ENCODE measurements around the gene ICAM4. TPM values are rescaled to one million over a fixed set of nuclear protein-coding genes. Genes with fewer than 3 reads are reported as not detected.

The ICAM4 gene
- total and polyA plus RNA-seq, 9 of the 15 experiments (the other 6 are each of a cell fraction or from before 2014, with no cell fraction given), result 14.1 to 86.1 (median 29.6) TPM

DNA sequence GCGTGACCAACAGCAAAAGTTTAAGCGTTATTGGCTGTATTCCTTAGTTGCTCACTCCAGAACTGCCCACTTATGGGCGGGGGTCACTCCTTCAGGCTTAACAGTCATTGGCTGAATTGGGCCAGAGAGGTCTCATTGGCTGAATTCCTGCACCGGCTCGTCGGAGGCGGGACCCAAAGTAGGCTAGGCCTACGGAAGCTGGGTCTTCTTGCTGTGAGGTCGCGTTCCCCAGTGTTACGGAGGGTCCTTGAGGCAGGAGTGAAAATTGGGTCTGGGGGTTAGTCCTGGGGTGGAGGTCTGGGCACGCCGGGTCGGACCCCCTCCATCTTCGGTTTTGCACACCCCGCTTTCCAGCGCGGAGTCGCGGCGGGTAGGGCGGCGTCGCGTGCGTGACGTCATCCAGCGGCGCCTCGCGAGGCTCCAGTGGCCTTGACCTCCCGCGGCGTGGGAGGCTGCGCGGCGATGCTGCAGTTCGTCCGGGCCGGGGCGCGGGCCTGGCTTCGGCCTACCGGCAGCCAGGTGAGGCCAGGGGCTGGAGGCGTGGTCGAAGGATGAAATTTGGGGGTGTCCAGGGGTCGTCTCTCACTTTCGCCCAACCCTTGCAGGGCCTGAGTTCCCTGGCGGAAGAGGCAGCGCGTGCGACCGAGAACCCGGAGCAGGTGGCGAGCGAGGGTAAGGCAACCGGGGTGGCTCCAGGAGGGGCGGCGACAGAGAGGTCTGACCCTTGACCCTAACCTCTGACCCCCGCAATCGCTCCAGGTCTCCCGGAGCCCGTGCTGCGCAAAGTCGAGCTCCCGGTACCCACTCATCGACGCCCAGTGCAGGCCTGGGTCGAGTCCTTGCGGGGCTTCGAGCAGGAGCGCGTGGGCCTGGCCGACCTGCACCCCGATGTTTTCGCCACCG, 34.7 kb upstream of the ICAM4 start, which contains the start of gene MRPL4 (continued):
- TF ChIP-seq XRCC4 (IDR thresholded peaks at IDR 0.05; ENCODE audit: extremely low read depth, insufficient read depth, insufficient read length) (no peak), NR2C1 (IDR thresholded peaks at IDR 0.05) (peak; percentile 97), NR2C1 (tag; IDR thresholded peaks at IDR 0.05) (peak; percentile 98), ETV6 (IDR thresholded peaks at IDR 0.05; ENCODE audit: borderline replicate concordance in 1 of 2, low read depth in 2 of 2, low read length in 1 of 2) (no peak), ETV6 (CRISPR knock-in tag; IDR thresholded peaks at IDR 0.05; ENCODE audit: borderline replicate concordance) (no peak), RUNX1 (IDR thresholded peaks at IDR 0.05; ENCODE audit: low read depth) (no peak), MEF2D (tag; conservative IDR thresholded peaks at IDR 0.05; ENCODE audit: low read depth) (no peak), COPS2 (conservative IDR thresholded peaks at IDR 0.05) (no peak), ETV5 (CRISPR knock-in tag; IDR thresholded peaks at IDR 0.05; ENCODE audit: low read depth) (peak; percentile 85; the same call in 1 of the 2 replicates), DNMT1 (IDR thresholded peaks at IDR 0.05) (no peak), FOS (IDR thresholded peaks at IDR 0.05; ENCODE audit: extremely low read depth, insufficient read length) (peak; percentile 89), PTBP1 (IDR thresholded peaks at IDR 0.05; ENCODE audit: low read depth, low read length) (no peak), RAD51 (IDR thresholded peaks at IDR 0.05; ENCODE audit: borderline replicate concordance, low read depth) (no peak)
- TF ChIP-seq, protein P1, sequence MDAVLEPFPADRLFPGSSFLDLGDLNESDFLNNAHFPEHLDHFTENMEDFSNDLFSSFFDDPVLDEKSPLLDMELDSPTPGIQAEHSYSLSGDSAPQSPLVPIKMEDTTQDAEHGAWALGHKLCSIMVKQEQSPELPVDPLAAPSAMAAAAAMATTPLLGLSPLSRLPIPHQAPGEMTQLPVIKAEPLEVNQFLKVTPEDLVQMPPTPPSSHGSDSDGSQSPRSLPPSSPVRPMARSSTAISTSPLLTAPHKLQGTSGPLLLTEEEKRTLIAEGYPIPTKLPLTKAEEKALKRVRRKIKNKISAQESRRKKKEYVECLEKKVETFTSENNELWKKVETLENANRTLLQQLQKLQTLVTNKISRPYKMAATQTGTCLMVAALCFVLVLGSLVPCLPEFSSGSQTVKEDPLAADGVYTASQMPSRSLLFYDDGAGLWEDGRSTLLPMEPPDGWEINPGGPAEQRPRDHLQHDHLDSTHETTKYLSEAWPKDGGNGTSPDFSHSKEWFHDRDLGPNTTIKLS (IDR thresholded peaks at IDR 0.05; ENCODE audit: borderline replicate concordance, low read depth), result peak; percentile 78
- TF ChIP-seq, protein P2, sequence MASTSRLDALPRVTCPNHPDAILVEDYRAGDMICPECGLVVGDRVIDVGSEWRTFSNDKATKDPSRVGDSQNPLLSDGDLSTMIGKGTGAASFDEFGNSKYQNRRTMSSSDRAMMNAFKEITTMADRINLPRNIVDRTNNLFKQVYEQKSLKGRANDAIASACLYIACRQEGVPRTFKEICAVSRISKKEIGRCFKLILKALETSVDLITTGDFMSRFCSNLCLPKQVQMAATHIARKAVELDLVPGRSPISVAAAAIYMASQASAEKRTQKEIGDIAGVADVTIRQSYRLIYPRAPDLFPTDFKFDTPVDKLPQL (IDR thresholded peaks at IDR 0.05; ENCODE audit: extremely low read depth, insufficient read length), result no peak
- TF ChIP-seq, protein P3, sequence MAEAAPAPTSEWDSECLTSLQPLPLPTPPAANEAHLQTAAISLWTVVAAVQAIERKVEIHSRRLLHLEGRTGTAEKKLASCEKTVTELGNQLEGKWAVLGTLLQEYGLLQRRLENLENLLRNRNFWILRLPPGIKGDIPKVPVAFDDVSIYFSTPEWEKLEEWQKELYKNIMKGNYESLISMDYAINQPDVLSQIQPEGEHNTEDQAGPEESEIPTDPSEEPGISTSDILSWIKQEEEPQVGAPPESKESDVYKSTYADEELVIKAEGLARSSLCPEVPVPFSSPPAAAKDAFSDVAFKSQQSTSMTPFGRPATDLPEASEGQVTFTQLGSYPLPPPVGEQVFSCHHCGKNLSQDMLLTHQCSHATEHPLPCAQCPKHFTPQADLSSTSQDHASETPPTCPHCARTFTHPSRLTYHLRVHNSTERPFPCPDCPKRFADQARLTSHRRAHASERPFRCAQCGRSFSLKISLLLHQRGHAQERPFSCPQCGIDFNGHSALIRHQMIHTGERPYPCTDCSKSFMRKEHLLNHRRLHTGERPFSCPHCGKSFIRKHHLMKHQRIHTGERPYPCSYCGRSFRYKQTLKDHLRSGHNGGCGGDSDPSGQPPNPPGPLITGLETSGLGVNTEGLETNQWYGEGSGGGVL (CRISPR knock-in tag; IDR thresholded peaks at IDR 0.05), result no peak
- TF ChIP-seq, protein P4, sequence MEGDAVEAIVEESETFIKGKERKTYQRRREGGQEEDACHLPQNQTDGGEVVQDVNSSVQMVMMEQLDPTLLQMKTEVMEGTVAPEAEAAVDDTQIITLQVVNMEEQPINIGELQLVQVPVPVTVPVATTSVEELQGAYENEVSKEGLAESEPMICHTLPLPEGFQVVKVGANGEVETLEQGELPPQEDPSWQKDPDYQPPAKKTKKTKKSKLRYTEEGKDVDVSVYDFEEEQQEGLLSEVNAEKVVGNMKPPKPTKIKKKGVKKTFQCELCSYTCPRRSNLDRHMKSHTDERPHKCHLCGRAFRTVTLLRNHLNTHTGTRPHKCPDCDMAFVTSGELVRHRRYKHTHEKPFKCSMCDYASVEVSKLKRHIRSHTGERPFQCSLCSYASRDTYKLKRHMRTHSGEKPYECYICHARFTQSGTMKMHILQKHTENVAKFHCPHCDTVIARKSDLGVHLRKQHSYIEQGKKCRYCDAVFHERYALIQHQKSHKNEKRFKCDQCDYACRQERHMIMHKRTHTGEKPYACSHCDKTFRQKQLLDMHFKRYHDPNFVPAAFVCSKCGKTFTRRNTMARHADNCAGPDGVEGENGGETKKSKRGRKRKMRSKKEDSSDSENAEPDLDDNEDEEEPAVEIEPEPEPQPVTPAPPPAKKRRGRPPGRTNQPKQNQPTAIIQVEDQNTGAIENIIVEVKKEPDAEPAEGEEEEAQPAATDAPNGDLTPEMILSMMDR (IDR thresholded peaks at IDR 0.05 in 2 of 3, conservative IDR thresholded peaks at IDR 0.05 in 1 of 3; ENCODE audit: insufficient read depth in 2 of 3, low read depth in 1 of 3, low read length in 3 of 3), result 0 out of 6 replicates have a peak, but pooled peaks of 1 of the 3 experiments have one; percentile 2
- TF ChIP-seq, protein P5, sequence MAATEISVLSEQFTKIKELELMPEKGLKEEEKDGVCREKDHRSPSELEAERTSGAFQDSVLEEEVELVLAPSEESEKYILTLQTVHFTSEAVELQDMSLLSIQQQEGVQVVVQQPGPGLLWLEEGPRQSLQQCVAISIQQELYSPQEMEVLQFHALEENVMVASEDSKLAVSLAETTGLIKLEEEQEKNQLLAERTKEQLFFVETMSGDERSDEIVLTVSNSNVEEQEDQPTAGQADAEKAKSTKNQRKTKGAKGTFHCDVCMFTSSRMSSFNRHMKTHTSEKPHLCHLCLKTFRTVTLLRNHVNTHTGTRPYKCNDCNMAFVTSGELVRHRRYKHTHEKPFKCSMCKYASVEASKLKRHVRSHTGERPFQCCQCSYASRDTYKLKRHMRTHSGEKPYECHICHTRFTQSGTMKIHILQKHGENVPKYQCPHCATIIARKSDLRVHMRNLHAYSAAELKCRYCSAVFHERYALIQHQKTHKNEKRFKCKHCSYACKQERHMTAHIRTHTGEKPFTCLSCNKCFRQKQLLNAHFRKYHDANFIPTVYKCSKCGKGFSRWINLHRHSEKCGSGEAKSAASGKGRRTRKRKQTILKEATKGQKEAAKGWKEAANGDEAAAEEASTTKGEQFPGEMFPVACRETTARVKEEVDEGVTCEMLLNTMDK (IDR thresholded peaks at IDR 0.05; ENCODE audit: borderline replicate concordance, insufficient read depth, low read depth, low read length, poor library complexity, severe bottlenecking), result no peak
